ENCODE measurements around the gene VKORC1L1. TPM values are rescaled to one million over a fixed set of nuclear protein-coding genes. Genes with fewer than 3 reads are reported as not detected.

The VKORC1L1 gene
- total and polyA plus RNA-seq, 9 donors = 11.0 to 24.4 (median 20.4) TPM

Other genes with a start within 250 kb of the VKORC1L1 start
- 20.6 TPM for gene GUSB, start 109.1 kb downstream of the VKORC1L1 start, total RNA-seq
- 10 to 100 TPM; 38.7 to 50.6 (median 40.9) TPM for gene GUSB, start 109.1 kb downstream of the VKORC1L1 start, polyA plus RNA-seq (ENCODE audit: insufficient read depth in 1 of 8, insufficient read length in 8 of 8, low replicate concordance in 1 of 8)
- 12.9 TPM for gene ASL, start 202.7 kb downstream of the VKORC1L1 start, total RNA-seq
- gene ASL, start 202.7 kb downstream of the VKORC1L1 start, polyA plus RNA-seq (ENCODE audit: insufficient read depth in 1 of 8, insufficient read length in 8 of 8, low replicate concordance in 1 of 8) = 10 to 100 TPM in 6 of 8 donors, 1 to 10 TPM in 2; 9.7 to 20.8 (median 12.5) TPM
- 25.2 TPM for gene CRCP, start 241.8 kb downstream of the VKORC1L1 start, total RNA-seq
- 10 to 100 TPM; 19.1 to 24.7 (median 21.5) TPM for gene CRCP, start 241.8 kb downstream of the VKORC1L1 start, polyA plus RNA-seq (ENCODE audit: insufficient read depth in 1 of 8, insufficient read length in 8 of 8, low replicate concordance in 1 of 8)

All from muscle of leg (tissue), 9 donors.